H4 (cell line): ENCODE measurements around the gene WWTR1. TPM values are rescaled to one million over a fixed set of nuclear protein-coding genes. Genes with fewer than 3 reads are reported as not detected.

Experiments used
- DNase-seq: peaks from one replicate; pipeline ENCODE4 v3.0.0-alpha.2; 2015; ENCODE audit warnings: low spot score
- total RNA-seq: library from RNA; depleted of rRNA; stranded (reverse); fragments of >200 nt; shearing (Covaris generic); gene quantifications from 2 replicates; pipeline ENCODE4 v1.2.3, GENCODE V29; 2014; rRNA removed

The WWTR1 gene
- total RNA-seq, 1 experiment from 2014 or later = 47.4 TPM

GRCh38 chr3:149473357-149474249 lies 184.2 kb downstream of the WWTR1 start:
- DNase-seq = peak; percentile 88

GRCh38 chr3:149472030-149472797 lies 185.6 kb downstream of the WWTR1 start:
- no peak for DNase-seq

- DNase-seq = no peak
Observed at GRCh38 chr3:149470381-149470780, 187.4 kb downstream of the WWTR1 start.

DNA sequence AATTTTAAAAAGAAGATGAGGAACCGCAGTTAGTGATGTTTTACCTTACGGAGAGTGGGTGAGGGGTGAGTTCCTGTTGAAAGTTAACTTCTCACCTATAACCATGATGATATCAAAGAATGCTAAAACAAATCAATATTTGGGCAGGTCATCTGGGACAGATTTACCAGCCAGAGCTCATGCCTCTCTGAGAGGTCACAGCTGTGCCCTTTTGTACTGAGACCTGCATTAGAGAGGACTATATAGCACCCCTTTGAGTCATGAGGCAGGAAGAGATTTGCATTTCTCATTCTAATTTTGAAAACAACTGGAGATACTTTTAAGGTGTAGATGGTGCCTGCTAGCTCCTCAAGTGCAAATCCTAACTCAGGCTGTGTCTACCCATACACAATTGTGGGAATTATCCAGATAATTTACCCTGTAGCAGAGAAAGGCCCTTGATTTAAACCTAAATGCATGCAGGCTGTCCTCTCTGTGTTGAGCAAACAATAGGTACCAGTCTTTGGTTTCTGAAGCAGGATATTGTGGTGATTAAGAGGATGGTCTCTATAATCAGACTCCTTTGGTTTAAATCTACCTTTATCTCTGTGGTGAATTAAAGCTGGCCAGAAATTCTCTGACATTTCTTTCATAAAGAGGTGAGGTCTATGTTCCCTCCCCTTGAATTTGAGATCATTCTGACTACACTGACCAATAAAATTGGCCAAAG lies 189.2 kb downstream of the WWTR1 start:
- DNase-seq = no peak

Other genes with a start within 250 kb of the WWTR1 start
- gene TM4SF4, start 183.3 kb downstream of the WWTR1 start, total RNA-seq = not detected in 2 replicates
- 52.3 and 52.7 TPM in 2 replicates for gene COMMD2, start 94.5 kb upstream of the WWTR1 start, total RNA-seq
- gene ANKUB1, start 134.5 kb upstream of the WWTR1 start, total RNA-seq = not detected in 2 replicates
- 42.3 and 72.7 TPM in 2 replicates for gene RNF13, start 155.2 kb upstream of the WWTR1 start, total RNA-seq